Aorta (tissue), 5 donors: ENCODE data around the gene ME1. TPM values are rescaled to one million over a fixed set of nuclear protein-coding genes. Genes with fewer than 3 reads are reported as not detected.

Experiments
- ATAC-seq: fragments of 200-7000 bp; cut with Tn5 transposase; one replicate; pipeline ENCODE4 v1.9.1; 2022; ENCODE audit warnings: moderate library complexity; ENCODE audit not compliant: low FRiP score
- DNase-seq, 2 donors: peaks; one replicate each; pipeline ENCODE4 v3.0.0-alpha.2; 2020
- H3K27ac ChIP-seq, 2 donors: one replicate each; pipeline ENCODE4 v1.5.1; 2013; ENCODE audit warnings: low read length in 2 of 2, mild to moderate bottlenecking in 2 of 2, moderate library complexity in 2 of 2, control low read depth in 1 of 2, inconsistent platforms in 1 of 2, low read depth in 1 of 2
- H3K27me3 ChIP-seq, 2 donors: one replicate each; pipeline ENCODE4 v1.6.1; 2013; ENCODE audit warnings: control low read depth in 1 of 2, low read length in 1 of 2, mild to moderate bottlenecking in 1 of 2, moderate library complexity in 1 of 2; ENCODE audit not compliant: insufficient read depth in 2 of 2, control insufficient read depth in 1 of 2
- H3K36me3 ChIP-seq, 2 donors: one replicate each; pipeline ENCODE4 v1.6.1; 2013; ENCODE audit warnings: control low read depth in 1 of 2, low read length in 1 of 2, mild to moderate bottlenecking in 1 of 2; ENCODE audit not compliant: insufficient read depth in 2 of 2, control insufficient read depth in 1 of 2
- H3K4me1 ChIP-seq, 2 donors: one replicate each; pipeline ENCODE4 v1.6.1; 2013; ENCODE audit warnings: low read length in 2 of 2, control low read depth in 1 of 2, mild to moderate bottlenecking in 1 of 2, moderate library complexity in 1 of 2; ENCODE audit not compliant: insufficient read depth in 2 of 2, control insufficient read depth in 1 of 2
- H3K4me3 ChIP-seq, 2 donors: one replicate each; pipeline ENCODE4 v1.5.1; 2013; ENCODE audit warnings: low read length in 2 of 2, control low read depth in 1 of 2, mild to moderate bottlenecking in 1 of 2
- H3K9me3 ChIP-seq: one replicate; pipeline ENCODE4 v1.6.1; 2013; ENCODE audit warnings: mild to moderate bottlenecking, low read length; ENCODE audit not compliant: control insufficient read depth
- WGBS, 2 donors: extraction: QIAGEN DNeasy Blood & Tissue Kit; methylation state at CpG; one replicate each; pipeline ENCODE4 v1.1.7; 2013; 5-methylcytosine and 5-hydroxymethylcytosine counted together
- intact Hi-C, 2 donors: fragments of 100-400 bp; cut with DNase I; formaldehyde crosslinking; loops; one replicate each; pipeline versions ENCODE4 v1.14.2 to v1.15.0; 2022
- polyA plus RNA-seq, 2 donors: library from polyadenylated mRNA; stranded (reverse); fragments of 200-250 nt; gene quantifications; one replicate each; pipeline ENCODE4 v1.2.3, GENCODE V29; 2013
- total RNA-seq, 2 donors: library from RNA; stranded (reverse); fragmentation: NEBNext Ultra II Directional; extraction: Animal tissue kit (Norgen Biotek cat#: 25700); gene quantifications; one replicate each; pipeline ENCODE4 v1.2.1, GENCODE V29; 2021
- donor health status: healthy with polysubstance abuse.
- donor health status: Bipolar disorder and iron deficiency.
- donor health status: DM: no; HTN: no; CAD: no.
- donor health status: DM: no; HTN: no; CAD: no.
- donor health status: DM: yes; HTN: yes; CAD: no.

Gene ME1
- total and polyA plus RNA-seq, 4 donors: 10.9 to 21.0 (median 16.5) TPM

GRCh38 chr6:83169511-83169910, 261.3 kb downstream of the ME1 start:
- peak overlapping the region in 1 of 2 donors; percentile 33 for H3K27ac ChIP-seq
- ATAC-seq (no peak), DNase-seq (no peak)
- H3K9me3 ChIP-seq: no peaks in the 10 kb centered on the region
- H3K4me1 ChIP-seq: peaks cover 0 to 2% of the 10 kb centered on the region in 2 donors
- intact Hi-C loops: no loop called here
- H3K27me3 ChIP-seq: no peaks in the 10 kb centered on the region
- WGBS, 2 donors: 82 to 92% methylated on average over 1 of the region's 1 CpG
- H3K36me3 ChIP-seq: peaks cover 17 to 20% of the 10 kb centered on the region in 2 donors
- H3K4me3 ChIP-seq: no peak overlapping the region

GRCh38 chr6:83169106-83169505, 261.7 kb downstream of the ME1 start:
- intact Hi-C loops: no loop called here
- H3K36me3 ChIP-seq: peaks cover 17 to 21% of the 10 kb centered on the region in 2 donors
- H3K4me3 ChIP-seq: no peak overlapping the region
- ATAC-seq (no peak), DNase-seq (no peak)
- no peak overlapping the region for H3K27ac ChIP-seq
- no peaks in the 10 kb centered on the region for H3K27me3 ChIP-seq
- no peaks in the 10 kb centered on the region for H3K9me3 ChIP-seq
- H3K4me1 ChIP-seq: peaks cover 0 to 2% of the 10 kb centered on the region in 2 donors

- intact Hi-C loops: no loop called here
- ATAC-seq: no peak
- peaks cover 0 to 2% of the 10 kb centered on the region in 2 donors for H3K4me1 ChIP-seq
- no peaks in the 10 kb centered on the region for H3K9me3 ChIP-seq
- 79 to 89% methylated on average over 1 of the region's 1 CpG for WGBS, 2 donors
- no peak overlapping the region for H3K4me3 ChIP-seq
- H3K36me3 ChIP-seq: peaks cover 17 to 21% of the 10 kb centered on the region in 2 donors
- DNase-seq: no peak
- H3K27ac ChIP-seq: no peak overlapping the region
- H3K27me3 ChIP-seq: no peaks in the 10 kb centered on the region
Measured at GRCh38 chr6:83168556-83168955, 262.3 kb downstream of the ME1 start.

GRCh38 chr6:83167726-83168278, 263.0 kb downstream of the ME1 start:
- Histone ChIP-seq H3K9me3 (no peaks in the 10 kb centered on the region), H3K27ac (peak overlapping the region in 1 of 2 donors; percentile 57), H3K4me1 (peaks cover 0 to 2% of the 10 kb centered on the region in 2 donors), H3K4me3 (no peak overlapping the region), H3K27me3 (no peaks in the 10 kb centered on the region), H3K36me3 (peaks cover 17 to 21% of the 10 kb centered on the region in 2 donors)
- DNase-seq: no peak
- WGBS, 2 donors: 70 to 80% methylated on average over 5 of the region's 5 CpGs
- ATAC-seq: no peak
- intact Hi-C loops: no loop called here

Other genes starting within 250 kb of the ME1 start
- 10 to 100 TPM; 58.3 to 61.0 TPM for gene PGM3, start 237.8 kb downstream of the ME1 start, total RNA-seq
- gene PGM3, start 237.8 kb downstream of the ME1 start, polyA plus RNA-seq: 10 to 100 TPM in 1 of 2 donors, 1 to 10 TPM in 1; 5.8 to 15.2 TPM
- gene RWDD2A, start 237.7 kb downstream of the ME1 start, total RNA-seq: 1 to 10 TPM; 4.7 to 5.0 TPM
- 1 to 10 TPM; 3.9 to 7.3 TPM for gene RWDD2A, start 237.7 kb downstream of the ME1 start, polyA plus RNA-seq
- 1 to 10 TPM; 4.1 to 4.7 TPM for gene PRSS35, start 81.5 kb upstream of the ME1 start, total RNA-seq
- 1 to 10 TPM; 4.3 to 8.2 TPM for gene PRSS35, start 81.5 kb upstream of the ME1 start, polyA plus RNA-seq